ENCODE results near the gene ZNF2.

ZNF2 gene

DNA sequence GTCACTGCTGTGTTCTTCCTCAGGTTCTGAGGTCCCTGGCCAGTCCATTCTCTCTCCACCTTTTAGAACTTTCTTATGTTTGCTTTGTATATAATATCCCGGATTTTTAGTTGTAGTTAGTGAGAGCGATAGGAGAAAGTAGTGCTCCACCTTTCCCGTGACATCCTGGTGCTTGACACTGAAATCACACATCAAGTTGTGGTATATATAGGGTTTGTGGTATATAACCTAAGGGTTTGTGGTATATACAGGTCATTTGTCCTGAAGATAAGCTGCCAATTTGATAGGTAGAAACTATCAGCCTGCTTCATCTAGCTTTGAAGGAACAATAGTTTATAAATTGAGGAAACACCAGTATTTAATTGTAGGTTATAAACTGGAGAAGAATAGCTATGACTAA is 54.8 kb downstream of the ZNF2 start:
- peaks cover 2 to 50% (median 6%) of the 10 kb centered on the region in 4 experiments for H3K36me3 ChIP-seq (ENCODE audit: control insufficient read depth in 4 of 4, insufficient read depth in 4 of 4, low read length in 3 of 4)
- ChIA-PET CTCF (no interaction called here), POLR2A (no interaction called here)
- no peak for DNase-seq
- H3K27ac ChIP-seq (ENCODE audit: insufficient read depth in 1 of 2, low read depth in 1 of 2, low read length in 2 of 2, poor library complexity in 1 of 2, severe bottlenecking in 2 of 2), result no peak overlapping the region
- no peaks in the 10 kb centered on the region for H3K27me3 ChIP-seq (replicated peaks in 2 of 5; ENCODE audit: control insufficient read depth in 4 of 5, insufficient read depth in 5 of 5, low read length in 4 of 5)
- H3K4me1 ChIP-seq (ENCODE audit: control extremely low read depth in 1 of 4, control insufficient read depth in 4 of 4, insufficient read depth in 4 of 4, low read length in 3 of 4), result no peaks in the 10 kb centered on the region
- no peak overlapping the region for H3K4me3 ChIP-seq (ENCODE audit: control insufficient read depth in 1 of 7, extremely low read depth in 1 of 7, insufficient read depth in 4 of 7, low read depth in 2 of 7, low read length in 6 of 7)
- H3K9me3 ChIP-seq (ENCODE audit: control extremely low read depth in 1 of 5, control insufficient read depth in 4 of 5, insufficient read depth in 2 of 5, low read depth in 1 of 5, low read length in 4 of 5), result peaks cover 9 to 91% (median 52%) of the 10 kb centered on the region in 5 experiments
- WGBS (ENCODE audit: insufficient coverage), result 100% methylated on average over 1 of the region's 3 CpGs

DNA sequence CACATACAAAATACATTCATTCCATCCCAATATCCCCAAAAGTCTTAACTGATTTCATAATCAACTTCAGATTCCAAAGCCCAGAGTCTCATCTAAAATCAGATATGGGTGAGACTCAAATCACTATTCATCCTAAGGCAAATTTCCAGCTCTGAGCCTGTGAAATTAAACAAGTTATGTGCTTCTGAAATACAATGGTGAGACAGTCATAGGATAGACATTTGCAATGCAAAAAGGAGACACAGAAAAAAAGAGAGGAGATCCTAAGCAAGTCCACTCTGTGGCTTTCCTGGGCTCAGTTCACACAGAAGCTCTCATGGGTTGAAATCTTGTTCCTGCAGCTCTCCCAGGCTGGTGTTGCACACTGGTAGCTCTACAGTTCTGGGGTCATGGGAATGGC is 60.0 kb downstream of the ZNF2 start:
- ChIA-PET CTCF (no interaction called here), POLR2A (no interaction called here)
- no peak overlapping the region for H3K27ac ChIP-seq (ENCODE audit: insufficient read depth in 1 of 2, low read depth in 1 of 2, low read length in 2 of 2, poor library complexity in 1 of 2, severe bottlenecking in 2 of 2)
- peaks cover 0 to 7% (median 1%) of the 10 kb centered on the region in 4 experiments for H3K36me3 ChIP-seq (ENCODE audit: control insufficient read depth in 4 of 4, insufficient read depth in 4 of 4, low read length in 3 of 4)
- H3K4me1 ChIP-seq (ENCODE audit: control extremely low read depth in 1 of 4, control insufficient read depth in 4 of 4, insufficient read depth in 4 of 4, low read length in 3 of 4), result no peaks in the 10 kb centered on the region
- no peak overlapping the region for H3K4me3 ChIP-seq (ENCODE audit: control insufficient read depth in 1 of 7, extremely low read depth in 1 of 7, insufficient read depth in 4 of 7, low read depth in 2 of 7, low read length in 6 of 7)
- H3K9me3 ChIP-seq (ENCODE audit: control extremely low read depth in 1 of 5, control insufficient read depth in 4 of 5, insufficient read depth in 2 of 5, low read depth in 1 of 5, low read length in 4 of 5), result peaks cover 0 to 66% (median 26%) of the 10 kb centered on the region in 5 experiments
- H3K27me3 ChIP-seq (replicated peaks in 2 of 5; ENCODE audit: control insufficient read depth in 4 of 5, insufficient read depth in 5 of 5, low read length in 4 of 5), result no peaks in the 10 kb centered on the region
- no peak for DNase-seq

- peak; percentile 52 to 67 (median 65) for DNase-seq
- Histone ChIP-seq H3K36me3 (ENCODE audit: control insufficient read depth in 4 of 4, insufficient read depth in 4 of 4, low read length in 3 of 4) (no peaks in the 10 kb centered on the region), H3K9me3 (ENCODE audit: control extremely low read depth in 1 of 5, control insufficient read depth in 4 of 5, insufficient read depth in 2 of 5, low read depth in 1 of 5, low read length in 4 of 5) (peaks cover 0 to 31% (median 8%) of the 10 kb centered on the region in 5 experiments), H3K4me3 (ENCODE audit: control insufficient read depth in 1 of 7, extremely low read depth in 1 of 7, insufficient read depth in 4 of 7, low read depth in 2 of 7, low read length in 6 of 7) (no peak overlapping the region), H3K27ac (ENCODE audit: insufficient read depth in 1 of 2, low read depth in 1 of 2, low read length in 2 of 2, poor library complexity in 1 of 2, severe bottlenecking in 2 of 2) (no peak overlapping the region), H3K4me1 (ENCODE audit: control extremely low read depth in 1 of 4, control insufficient read depth in 4 of 4, insufficient read depth in 4 of 4, low read length in 3 of 4) (no peaks in the 10 kb centered on the region), H3K27me3 (replicated peaks in 2 of 5; ENCODE audit: control insufficient read depth in 4 of 5, insufficient read depth in 5 of 5, low read length in 4 of 5) (no peaks in the 10 kb centered on the region)
- WGBS (ENCODE audit: insufficient coverage), result 65% methylated on average over 2 of the region's 3 CpGs
- ChIA-PET POLR2A (no interaction called here), CTCF (interaction anchor here (1.0 to 1.7 kb wide), 7 partner anchors 16 to 83 kb away, joined by 3 to 6 read pairs (median 4); no protein-coding TSS in a partner anchor)
Measured at GRCh38 chr2:95231723-95232122, 66.1 kb downstream of the ZNF2 start.

GRCh38 chr2:95232232-95232631 is 66.6 kb downstream of the ZNF2 start:
- ChIA-PET CTCF (interaction anchor here (1.0 to 1.5 kb wide), 2 partner anchors 32 to 81 kb away, joined by 3 to 6 read pairs; no protein-coding TSS in a partner anchor), POLR2A (no interaction called here)
- H3K36me3 ChIP-seq (ENCODE audit: control insufficient read depth in 4 of 4, insufficient read depth in 4 of 4, low read length in 3 of 4), result no peaks in the 10 kb centered on the region
- peaks cover 0 to 30% (median 8%) of the 10 kb centered on the region in 5 experiments for H3K9me3 ChIP-seq (ENCODE audit: control extremely low read depth in 1 of 5, control insufficient read depth in 4 of 5, insufficient read depth in 2 of 5, low read depth in 1 of 5, low read length in 4 of 5)
- no peaks in the 10 kb centered on the region for H3K27me3 ChIP-seq (replicated peaks in 2 of 5; ENCODE audit: control insufficient read depth in 4 of 5, insufficient read depth in 5 of 5, low read length in 4 of 5)
- no CpG with 5 or more reads among the region's 1 CpG for WGBS (ENCODE audit: insufficient coverage)
- H3K4me1 ChIP-seq (ENCODE audit: control extremely low read depth in 1 of 4, control insufficient read depth in 4 of 4, insufficient read depth in 4 of 4, low read length in 3 of 4), result no peaks in the 10 kb centered on the region
- H3K4me3 ChIP-seq (ENCODE audit: control insufficient read depth in 1 of 7, extremely low read depth in 1 of 7, insufficient read depth in 4 of 7, low read depth in 2 of 7, low read length in 6 of 7), result no peak overlapping the region
- DNase-seq, result no peak
- H3K27ac ChIP-seq (ENCODE audit: insufficient read depth in 1 of 2, low read depth in 1 of 2, low read length in 2 of 2, poor library complexity in 1 of 2, severe bottlenecking in 2 of 2), result no peak overlapping the region
